Stimulated activated CD4-positive, alpha-beta T cell treated with anti-CD3 and anti-CD28 coated beads, Interleukin-15, amount 100 ng/mL, for 1 hour (primary cell): ENCODE results near the gene EMID1.
"Not testable (repeated sequence)": the region's sequence is repeated elsewhere in the genome, so short reads cannot be mapped to it uniquely, and the experiment has no call there.

Experiments used
- DNase-seq, 2 donors: peaks; one replicate each; pipeline ENCODE4 v3.0.0-alpha.2; 2020; ENCODE audit warnings: low read depth in 1 of 2, low spot score in 1 of 2

EMID1 gene

DNA sequence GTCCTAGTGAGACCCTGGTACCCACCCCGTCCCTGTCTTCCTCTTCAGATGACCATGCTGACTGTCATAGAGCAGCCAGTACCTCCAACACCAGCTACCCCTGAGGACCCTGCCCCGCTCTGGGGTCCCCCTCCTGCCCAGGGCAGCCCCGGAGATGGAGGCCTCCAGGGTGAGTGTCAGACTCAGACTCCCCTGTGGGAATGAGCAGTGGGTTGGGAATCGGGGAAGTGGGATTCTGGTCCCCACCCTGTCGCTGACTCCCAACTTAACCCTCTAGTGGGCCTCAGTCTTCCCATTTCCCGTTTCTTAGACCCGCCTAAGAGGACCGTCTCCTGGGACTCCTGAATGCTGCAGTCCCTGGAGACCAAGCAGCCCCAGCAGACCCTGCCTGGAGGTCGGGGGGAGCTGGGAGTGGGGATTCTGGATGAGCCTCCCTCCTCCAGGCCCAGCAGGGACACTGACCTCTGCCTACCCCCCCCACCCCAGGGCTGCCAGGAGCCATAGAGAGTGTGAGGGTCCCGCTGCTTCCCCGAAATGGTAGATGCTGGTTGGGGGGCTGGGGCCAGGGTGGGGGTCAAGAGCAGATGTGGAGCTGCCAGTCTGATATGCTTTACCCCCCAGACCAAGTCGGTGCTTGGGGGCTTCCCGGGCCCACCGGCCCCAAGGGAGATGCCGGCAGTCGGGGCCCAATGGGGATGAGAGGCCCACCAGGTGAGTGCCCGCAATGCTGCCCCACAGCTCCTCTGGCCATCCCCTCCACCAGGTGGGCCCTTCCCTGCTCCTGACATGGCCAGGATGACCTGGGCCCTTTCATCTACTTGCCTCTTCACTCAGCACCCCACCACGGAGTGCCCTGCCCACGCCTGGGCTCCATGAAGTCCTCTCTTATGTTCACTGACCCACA lies 25.5 kb downstream of the EMID1 start:
- DNase-seq: no peak

DNA sequence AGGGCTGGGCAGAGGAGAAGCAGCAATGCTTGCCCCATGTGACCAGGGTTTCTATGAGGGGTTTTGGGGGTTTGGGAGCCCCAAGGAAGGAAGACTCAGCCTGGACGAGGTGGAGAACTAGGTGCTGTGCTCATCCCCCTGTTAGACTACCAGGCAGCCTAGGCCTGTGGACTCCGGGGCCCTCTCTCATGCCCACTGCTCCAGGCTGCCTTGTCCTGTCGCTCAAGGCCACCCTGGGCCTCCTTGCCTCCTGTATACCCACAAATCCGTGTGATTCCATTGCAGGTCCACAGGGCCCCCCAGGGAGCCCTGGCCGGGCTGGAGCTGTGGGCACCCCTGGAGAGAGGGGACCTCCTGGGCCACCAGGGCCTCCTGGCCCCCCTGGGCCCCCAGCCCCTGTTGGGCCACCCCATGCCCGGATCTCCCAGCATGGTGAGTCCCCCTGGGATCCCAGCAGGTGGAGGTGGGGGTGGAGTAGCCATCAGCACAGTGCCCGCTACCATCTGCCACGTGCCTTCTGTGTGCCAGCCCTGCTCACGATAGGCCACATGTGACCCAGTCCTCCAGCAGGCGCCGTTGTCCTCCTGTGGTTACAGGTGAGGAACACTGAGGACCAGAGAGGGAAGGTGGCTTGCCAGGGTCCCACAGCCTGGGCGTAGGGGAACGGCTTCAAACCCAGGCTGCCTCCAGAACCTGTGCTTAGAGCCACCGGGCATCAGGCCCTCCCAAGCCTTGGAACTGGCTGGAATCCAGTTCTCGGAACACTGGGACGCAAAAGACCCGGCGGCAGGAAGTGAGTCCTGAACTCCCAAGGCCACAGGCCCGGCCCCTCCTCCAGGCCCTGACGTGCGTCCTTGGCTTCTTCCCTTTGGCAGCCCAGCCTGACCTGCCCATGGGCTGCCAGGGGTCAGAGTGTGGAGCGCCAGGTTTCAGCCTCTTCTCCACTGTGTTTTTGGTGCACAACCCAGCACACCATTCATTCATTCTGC lies 26.6 kb downstream of the EMID1 start:
- DNase-seq: no peak

DNA sequence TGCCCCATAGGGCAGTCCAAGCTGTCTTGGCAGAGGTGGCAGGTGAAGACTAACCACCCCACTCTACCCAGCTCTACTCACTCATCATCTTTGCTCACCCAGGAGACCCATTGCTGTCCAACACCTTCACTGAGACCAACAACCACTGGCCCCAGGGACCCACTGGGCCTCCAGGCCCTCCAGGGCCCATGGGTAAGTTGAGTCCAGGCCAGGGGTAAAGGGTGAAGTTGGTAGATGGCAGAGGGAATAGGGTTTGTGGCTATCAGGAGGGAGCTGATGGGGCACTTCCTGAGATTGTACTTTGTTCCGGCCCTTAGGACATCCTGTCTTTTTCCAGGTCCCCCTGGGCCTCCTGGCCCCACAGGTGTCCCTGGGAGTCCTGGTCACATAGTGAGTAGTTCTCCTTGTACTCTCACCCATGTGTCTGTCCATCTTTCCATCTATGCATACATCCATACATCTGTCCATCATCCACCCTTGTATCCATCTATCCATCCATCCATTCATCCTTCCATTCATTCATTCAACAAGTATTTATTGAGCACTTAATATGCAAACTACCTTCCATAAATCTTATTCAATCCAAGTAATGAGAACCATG lies 27.7 kb downstream of the EMID1 start:
- no peak for DNase-seq

DNA sequence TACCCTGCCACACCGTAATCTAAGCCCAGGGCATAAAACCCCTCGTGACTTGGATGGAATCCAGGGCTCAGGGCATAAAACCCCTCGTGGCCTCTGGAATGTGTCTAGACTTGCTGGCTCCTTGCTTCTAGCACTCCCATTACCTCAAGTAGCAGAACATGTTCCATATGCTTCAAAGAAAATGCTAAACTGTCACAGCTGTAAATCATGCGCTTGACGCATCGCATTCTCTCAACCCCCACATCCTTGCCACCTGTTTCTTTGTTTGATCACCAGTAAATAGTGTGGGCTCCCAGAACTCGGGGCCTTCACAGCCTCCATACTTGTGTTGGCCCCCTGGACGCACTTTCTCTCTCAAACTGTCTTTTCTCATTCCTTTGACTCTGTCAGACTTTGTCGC lies 34.8 kb downstream of the EMID1 start:
- not testable (repeated sequence) for DNase-seq

DNA sequence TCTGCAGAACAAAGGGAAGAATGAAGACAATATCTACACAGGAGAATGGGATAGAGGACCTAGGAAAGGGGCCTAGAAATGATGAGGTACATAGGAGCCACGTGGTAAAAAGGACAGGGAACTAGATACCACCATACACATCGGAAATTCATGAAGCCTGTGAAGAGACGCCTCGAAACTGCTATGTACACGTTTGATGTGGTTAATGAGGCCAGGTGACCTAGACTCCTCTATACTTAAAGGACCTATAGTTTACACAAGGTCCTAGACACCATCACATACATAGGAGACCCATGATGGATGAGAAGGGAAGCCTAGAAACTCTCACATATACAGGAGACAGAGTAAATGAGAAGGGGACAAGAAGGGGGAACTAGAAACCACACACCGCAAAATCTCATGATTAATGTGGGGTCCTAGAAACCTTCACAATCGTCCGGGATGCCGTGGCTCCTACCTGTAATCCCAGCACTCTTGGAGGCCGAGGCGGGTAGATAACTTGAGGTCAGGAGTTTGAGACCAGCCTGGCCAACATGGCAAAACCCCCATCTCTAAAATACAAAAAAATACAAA lies 38.3 kb downstream of the EMID1 start:
- DNase-seq: no peak

DNA sequence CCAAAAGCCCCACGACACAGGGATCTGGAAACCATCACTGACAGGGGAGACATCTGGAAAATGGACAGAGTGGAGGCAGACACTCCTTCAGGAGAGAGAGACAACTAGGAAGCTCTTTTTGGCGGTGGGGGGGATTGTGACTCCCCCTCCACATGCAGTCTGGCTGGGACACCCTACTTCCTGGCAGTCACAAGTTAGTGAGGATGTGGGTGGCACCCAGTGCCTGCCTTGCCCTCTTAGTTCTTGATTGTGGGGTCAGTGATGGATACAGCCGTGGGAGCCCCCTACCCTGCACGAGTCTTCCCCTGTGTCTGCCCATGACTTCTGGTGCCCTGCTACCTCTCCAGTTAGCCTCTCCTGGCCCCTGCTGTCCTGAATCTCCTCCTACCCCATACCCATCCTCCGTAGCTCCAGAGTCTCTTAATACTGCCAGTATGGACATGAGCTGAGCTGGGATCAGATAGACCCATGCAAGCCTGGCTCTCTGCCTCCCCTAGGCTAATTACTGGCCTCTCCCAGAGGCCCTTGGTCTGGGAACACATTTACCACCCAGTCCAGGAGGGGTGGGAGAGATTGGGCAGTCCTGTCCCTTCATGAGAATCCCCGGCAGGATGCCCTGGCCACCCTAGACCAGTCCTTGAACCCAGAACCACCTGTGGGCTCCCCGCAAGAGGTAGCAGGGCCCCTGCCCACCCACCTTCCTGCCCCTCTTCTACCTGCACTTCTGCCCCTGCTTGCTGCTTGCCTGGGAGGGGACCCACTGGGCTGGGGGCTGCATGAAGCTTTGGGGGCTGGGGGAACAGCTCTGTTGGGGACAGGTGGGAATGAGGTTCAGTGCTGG lies 39.3 kb downstream of the EMID1 start:
- no peak for DNase-seq

DNA sequence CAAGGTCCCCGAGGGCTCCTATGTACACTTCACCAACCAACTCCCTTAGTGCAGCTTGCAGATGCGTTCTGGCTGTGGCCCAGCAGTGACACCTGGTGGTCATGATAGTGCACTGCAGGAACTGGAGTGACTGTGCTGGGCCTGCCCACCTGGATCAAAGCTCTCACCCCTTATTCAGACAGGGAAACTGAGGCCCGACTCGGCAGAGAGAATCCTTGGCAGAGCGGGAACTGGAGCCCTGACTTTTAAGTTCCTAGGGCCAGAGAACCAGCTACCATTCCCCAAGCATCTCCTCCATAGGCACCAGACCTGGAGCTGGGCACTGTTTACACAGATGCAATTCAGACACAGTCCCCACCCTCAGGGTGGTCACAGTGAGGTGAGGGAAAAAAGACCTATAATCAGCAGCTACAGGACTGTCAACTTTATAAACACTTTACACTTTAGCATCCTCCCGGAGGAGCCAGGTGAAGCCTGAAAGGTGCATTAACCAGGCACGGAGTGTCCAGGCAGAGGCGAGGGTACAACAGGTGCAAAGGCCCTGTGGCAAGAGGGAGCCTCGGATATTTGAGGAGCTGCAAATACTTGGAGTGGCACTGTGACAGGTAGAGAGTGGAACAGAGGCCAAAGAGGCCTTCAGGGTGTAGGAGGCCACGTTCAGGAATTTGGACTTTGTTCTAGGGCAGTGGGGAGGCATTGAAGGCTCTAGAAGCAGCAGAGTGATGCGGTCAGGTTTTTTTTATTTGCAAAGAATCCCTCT lies 40.1 kb downstream of the EMID1 start:
- DNase-seq: peak; percentile 39 to 49

DNA sequence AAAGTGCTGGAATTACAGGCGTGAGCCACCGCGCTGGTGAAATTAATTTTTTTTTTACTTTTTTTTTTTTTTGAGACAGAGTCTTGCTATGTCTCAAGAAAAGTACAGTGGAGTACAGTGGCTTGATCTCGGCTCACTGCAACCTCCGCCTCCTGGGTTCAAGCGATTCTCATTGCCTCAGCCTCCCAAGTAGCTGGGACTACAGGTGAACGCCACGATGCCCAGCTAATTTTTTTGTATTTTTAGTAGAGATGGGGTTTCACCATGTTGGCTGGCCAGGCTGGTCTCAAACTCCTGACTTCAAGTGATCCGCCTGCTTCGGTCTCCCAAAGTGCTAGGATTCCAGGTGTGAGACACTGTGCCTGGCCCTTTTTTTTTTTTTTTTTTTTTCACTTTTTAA lies 42.2 kb downstream of the EMID1 start:
- DNase-seq: not testable (repeated sequence)

DNA sequence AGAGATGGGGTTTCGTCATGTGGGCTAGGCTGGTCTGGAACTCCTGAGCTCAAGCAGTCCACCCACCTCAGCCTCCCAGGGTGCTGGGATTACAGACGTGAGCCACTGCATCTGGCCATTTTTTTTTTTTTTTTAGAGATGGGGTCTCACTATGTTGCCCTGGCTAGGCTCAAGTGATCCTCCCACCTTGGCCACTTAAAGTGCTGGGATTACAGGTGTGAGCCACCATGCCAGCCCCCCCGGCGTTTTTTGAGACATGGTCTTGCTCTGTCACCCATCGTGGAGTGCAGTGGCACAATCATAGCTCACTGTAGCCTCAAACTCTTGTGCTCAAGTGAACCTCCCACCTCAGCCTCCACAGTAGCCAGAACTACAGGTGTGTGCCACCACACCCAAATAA lies 45.6 kb downstream of the EMID1 start:
- DNase-seq: no peak

DNA sequence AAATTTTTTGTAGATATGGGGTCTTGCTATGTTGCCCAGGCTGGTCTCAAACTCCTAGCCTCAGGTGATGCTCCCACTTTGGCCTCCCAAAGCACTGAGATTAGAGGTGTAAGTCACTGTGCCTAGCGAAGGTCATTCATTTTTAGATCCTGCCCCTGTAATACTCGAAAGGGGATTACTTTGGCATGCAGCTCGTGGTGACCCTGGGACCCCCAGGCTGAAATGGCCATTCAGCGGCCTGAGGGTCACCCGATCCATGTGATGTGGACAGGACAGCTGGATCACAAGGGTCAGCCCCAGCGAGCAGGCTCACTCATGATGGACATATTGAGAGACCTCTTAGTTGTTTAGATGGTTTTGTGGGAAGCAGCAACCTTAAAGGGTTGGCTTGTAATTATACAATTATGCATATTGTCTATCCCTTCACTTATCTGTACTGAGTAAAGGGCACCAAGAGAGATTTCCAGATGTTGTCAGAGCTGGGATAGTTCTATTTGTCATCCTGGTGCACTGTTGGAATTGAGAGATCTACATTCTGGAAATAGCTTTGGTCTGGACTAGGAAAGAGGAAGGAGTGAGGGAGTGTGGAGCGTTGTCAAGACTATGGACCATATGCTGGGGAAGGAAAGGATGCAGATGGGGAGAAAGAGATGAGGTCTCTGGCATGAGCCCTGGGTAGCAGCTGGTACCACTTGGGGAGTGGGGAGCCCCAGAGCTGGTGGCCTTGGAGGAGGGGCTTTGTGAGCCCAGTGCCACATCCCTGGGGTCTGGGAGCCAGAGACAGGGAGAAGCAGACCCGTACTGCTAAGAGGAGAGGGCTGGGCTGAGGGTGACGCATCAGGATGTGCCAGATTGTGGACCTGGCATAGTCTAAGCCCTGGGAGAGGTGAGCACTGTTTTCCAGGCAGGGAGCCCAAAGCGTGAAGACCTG lies 46.5 kb downstream of the EMID1 start:
- DNase-seq: no peak

DNA sequence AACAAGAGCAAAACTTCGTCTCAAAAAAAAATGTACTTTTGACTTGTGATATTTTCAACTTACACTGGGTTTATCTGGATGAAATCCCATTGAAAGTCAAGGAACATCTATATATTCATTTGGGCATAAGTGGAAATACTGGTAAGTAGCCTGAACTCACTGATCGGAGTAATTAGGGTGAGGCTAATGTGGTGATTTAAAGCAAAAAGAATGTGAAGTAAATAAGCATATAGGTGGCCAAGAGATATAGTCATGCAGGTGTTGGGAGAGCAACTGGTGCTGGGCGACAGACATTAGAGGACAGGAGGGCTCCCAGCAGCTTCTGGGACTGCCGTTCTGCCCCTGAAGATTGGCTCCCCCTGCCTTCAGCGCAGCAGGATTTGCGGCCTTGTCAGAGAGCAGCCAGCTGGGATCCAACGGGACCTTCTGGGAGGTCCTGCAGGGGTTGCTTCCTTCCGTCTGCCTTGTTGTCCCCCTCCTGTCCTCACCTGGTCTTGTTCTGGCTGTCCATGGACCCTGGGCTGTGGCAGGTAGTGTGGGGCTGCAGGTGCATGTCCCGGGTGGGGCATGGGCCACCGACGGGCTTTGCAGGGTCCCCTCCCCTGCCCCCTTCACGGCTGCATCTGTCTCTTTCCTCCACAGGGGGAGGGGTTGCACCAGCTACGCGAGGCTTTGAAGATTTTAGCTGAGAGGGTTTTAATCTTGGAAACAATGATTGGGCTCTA lies 48.0 kb downstream of the EMID1 start:
- no peak for DNase-seq

DNA sequence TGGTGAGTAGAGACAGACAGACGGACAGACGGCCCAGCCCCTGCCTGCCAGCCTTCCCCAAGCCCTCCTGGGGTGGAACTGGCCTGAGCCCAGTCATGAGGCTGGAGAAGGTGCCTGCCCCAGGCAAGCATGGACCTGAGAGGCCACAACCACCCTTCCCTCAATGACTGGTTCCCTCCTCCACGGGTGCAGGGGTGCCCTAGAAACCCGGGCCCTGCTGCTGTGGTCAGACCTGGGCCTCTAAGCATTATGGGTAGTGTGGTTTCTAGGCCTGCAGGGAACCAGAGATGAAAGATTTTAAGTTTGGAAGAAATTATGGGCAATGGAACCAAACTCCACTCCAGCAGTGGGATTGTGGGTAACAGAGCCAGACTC lies 48.6 kb downstream of the EMID1 start:
- DNase-seq: no peak

DNA sequence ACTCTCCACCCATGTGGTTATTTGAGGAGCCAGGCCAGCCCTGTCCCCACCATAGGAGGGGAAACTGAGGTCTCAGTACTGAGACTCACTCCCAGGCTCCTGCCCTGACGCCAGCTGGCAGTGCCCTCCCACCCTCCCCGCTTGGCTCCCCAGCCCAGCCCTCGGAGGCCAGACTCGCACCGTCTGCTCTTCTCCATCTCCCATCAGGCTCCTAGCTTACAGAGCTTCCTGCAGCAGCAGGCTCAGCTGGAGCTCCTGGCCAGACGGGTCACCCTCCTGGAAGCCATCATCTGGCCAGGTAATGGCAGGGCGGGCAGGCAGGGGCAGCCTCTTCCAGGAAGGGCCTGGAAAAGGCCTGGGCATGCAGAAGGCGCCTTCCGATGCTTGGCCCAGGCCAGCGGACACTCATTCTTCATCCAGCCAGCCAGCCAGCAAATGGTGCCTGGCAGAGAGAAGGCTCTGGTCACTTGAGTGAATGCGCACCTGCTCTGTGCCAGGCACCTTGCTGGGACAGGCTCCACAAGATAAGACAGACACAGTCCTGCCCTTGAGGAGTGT lies 49.4 kb downstream of the EMID1 start:
- DNase-seq: no peak

DNA sequence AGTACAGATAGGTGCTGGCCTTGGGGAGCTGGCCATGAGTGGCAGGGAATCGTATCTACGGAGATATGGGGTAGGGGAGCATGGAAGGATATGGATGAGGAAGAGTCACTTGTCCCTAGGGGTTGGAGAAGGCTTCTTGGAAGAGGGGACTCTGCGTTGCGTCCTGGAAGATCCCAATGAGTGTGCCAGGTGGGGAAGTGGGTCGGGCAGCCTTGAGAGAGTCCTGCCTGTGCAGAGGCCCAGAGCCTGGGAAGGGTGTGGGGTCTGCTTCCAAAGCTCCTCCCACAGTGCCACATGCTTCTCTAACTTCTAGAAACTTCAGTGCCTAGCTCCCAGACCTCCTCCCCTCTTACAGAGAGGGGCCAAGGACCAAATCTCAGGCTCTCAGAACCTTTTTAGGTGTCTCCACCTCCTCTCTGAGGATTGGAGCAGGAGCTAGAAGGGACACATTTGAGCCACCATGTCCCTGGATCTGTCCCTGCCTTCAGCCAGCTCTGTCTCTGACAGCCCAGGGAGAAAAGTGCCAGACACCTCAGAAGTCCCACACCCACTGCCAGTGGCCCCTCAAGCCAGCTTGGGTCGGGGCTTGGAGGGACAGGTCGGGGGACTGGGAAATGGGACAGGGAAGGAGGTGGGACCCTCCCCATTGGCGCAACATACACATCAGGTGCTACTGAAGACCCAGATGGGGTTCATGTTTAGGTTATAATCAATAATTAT lies 51.1 kb downstream of the EMID1 start:
- DNase-seq: no peak

DNA sequence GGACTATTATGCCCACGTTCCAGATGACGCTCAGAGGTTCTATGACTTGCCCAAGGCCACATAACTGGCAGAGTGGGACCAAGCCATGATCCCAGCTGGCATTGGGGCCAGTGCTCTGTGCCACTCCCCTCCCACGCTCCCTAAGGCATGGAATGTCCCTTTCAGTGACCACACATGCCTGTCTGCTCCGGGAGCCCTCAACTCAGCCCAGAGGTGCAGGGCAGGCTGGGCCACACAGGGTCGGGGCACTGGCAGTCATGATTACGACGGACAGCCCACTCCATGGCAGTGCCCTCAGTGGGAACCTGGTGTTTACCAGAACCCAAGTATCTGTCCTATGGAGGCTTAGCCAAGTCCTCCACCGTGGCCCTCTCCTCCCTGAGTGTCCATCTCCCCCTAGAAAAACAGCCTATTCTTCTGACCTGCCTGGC lies 52.1 kb downstream of the EMID1 start:
- DNase-seq: no peak

DNA sequence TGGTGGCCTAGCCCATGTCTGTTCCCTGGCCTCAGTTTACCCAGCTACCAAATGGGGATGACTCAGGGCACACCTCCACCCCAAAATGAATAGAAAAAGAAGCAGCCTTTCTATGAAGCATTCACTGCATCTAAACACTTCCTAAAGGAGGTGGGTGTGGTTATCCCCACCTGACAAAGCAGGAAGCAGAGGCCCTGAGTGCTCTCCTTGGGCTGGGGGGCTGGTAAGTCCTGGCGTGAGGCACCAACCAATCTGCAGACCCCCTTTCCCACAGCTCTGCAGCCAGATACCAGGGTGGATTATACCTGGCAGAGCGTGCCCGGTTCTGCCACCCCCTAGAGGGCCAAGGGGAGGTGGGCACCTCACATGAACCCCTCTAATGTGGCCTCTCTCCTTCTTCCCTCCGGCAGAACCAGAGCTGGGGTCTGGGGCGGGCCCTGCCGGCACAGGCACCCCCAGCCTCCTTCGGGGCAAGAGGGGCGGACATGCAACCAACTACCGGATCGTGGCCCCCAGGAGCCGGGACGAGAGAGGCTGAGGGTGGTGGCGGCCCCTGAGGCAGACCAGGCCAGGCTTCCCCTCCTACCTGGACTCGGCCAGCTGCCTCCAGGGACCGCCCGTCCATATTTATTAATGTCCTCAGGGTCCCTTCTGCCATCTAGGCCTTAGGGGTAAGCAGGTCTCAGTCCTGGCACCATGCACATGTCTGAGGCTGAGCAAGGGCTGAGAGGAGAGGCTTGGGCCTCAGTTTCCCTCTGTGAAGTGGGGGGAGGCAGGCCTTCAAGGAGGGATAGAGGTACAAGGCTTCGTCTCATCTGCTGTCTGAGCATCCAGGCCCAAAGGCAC lies 52.9 kb downstream of the EMID1 start:
- no peak for DNase-seq
